ENCODE data around the gene SEL1L3. TPM values are rescaled to one million over a fixed set of nuclear protein-coding genes. Genes with fewer than 3 reads are reported as not detected.
A peak's percentile ranks its signal among the peaks of the same experiment; 100 is the strongest.

The SEL1L3 gene
- total RNA-seq, 4 donors from 2014 or later, result 0.73 to 4.1 (median 2.2) TPM

- in situ Hi-C loops (cut with MboI; ENCODE audit: low sequenced_read_pairs in 4 of 4) (no loop called here), intact Hi-C loops (cut with DNase I; ENCODE audit: low total_unique reads) (no loop called here)
- H3K9me3 ChIP-seq, result no peaks in the 10 kb centered on the region
- DNase-seq, result no peak
- no peaks in the 10 kb centered on the region for H3K36me3 ChIP-seq
- H3K27me3 ChIP-seq, result peaks cover 0 to 13% (median 0%) of the 10 kb centered on the region in 3 donors
- TF ChIP-seq CTCF (IDR thresholded peaks at IDR 0.05 in 4 of 5, conservative IDR thresholded peaks at IDR 0.05 in 1 of 5), result no peak
- TF ChIP-seq POLR2A (IDR thresholded peaks at IDR 0.05), result no peak
- H3K4me1 ChIP-seq, result peaks cover 0 to 11% of the 10 kb centered on the region in 2 donors
- no peak overlapping the region for H3K27ac ChIP-seq
- peak overlapping the region; percentile 29 to 60 (median 38) for H3K4me3 ChIP-seq
- no peak for ATAC-seq
Measured at GRCh38 chr4:25863347-25863784, 578 bp upstream of the SEL1L3 start.

GRCh38 chr4:25861951-25862410, 807 bp downstream of the SEL1L3 start:
- peaks cover 0 to 11% of the 10 kb centered on the region in 2 donors for H3K4me1 ChIP-seq
- peak overlapping the region; percentile 11 to 58 (median 30) for H3K27ac ChIP-seq
- no peak for DNase-seq
- peak in 1 of 2 donors; percentile 31 for ATAC-seq
- peak overlapping the region; percentile 54 to 68 (median 62) for H3K4me3 ChIP-seq
- peaks cover 0 to 13% (median 0%) of the 10 kb centered on the region in 3 donors for H3K27me3 ChIP-seq
- TF ChIP-seq CTCF (IDR thresholded peaks at IDR 0.05 in 4 of 5, conservative IDR thresholded peaks at IDR 0.05 in 1 of 5) (no peak), POLR2A (IDR thresholded peaks at IDR 0.05) (no peak)
- intact Hi-C loops (cut with DNase I; ENCODE audit: low total_unique reads), result no loop called here
- H3K36me3 ChIP-seq, result no peaks in the 10 kb centered on the region
- in situ Hi-C loops (cut with MboI; ENCODE audit: low sequenced_read_pairs in 4 of 4), result no loop called here
- no peaks in the 10 kb centered on the region for H3K9me3 ChIP-seq

- peaks cover 0 to 13% (median 0%) of the 10 kb centered on the region in 3 donors for H3K27me3 ChIP-seq
- in situ Hi-C loops (cut with MboI; ENCODE audit: low sequenced_read_pairs in 4 of 4) (no loop called here), intact Hi-C loops (cut with DNase I; ENCODE audit: low total_unique reads) (no loop called here)
- H3K4me1 ChIP-seq, result peaks cover 0 to 11% of the 10 kb centered on the region in 2 donors
- no peaks in the 10 kb centered on the region for H3K9me3 ChIP-seq
- DNase-seq (no peak), ATAC-seq (no peak)
- peak overlapping the region in 3 of 4 donors; percentile 13 to 58 (median 21) for H3K27ac ChIP-seq
- no peak for TF ChIP-seq POLR2A (IDR thresholded peaks at IDR 0.05)
- no peak for TF ChIP-seq CTCF (IDR thresholded peaks at IDR 0.05 in 4 of 5, conservative IDR thresholded peaks at IDR 0.05 in 1 of 5)
- no peaks in the 10 kb centered on the region for H3K36me3 ChIP-seq
- peak overlapping the region; percentile 54 to 68 (median 62) for H3K4me3 ChIP-seq
Measured at GRCh38 chr4:25861280-25861950, 1.4 kb downstream of the SEL1L3 start.

- intact Hi-C loops (cut with DNase I; ENCODE audit: low total_unique reads) (no loop called here), in situ Hi-C loops (cut with MboI; ENCODE audit: low sequenced_read_pairs in 4 of 4) (no loop called here)
- TF ChIP-seq POLR2A (IDR thresholded peaks at IDR 0.05) (no peak), CTCF (IDR thresholded peaks at IDR 0.05 in 4 of 5, conservative IDR thresholded peaks at IDR 0.05 in 1 of 5) (no peak)
- DNase-seq, result no peak
- peaks cover 0 to 11% of the 10 kb centered on the region in 2 donors for H3K4me1 ChIP-seq
- no peaks in the 10 kb centered on the region for H3K36me3 ChIP-seq
- H3K9me3 ChIP-seq, result no peaks in the 10 kb centered on the region
- H3K27me3 ChIP-seq, result peaks cover 0 to 13% (median 0%) of the 10 kb centered on the region in 3 donors
- H3K4me3 ChIP-seq, result no peak overlapping the region
- ATAC-seq, result no peak
- H3K27ac ChIP-seq, result peak overlapping the region in 2 of 4 donors; percentile 14 to 21
Measured at GRCh38 chr4:25860586-25861279, 2.1 kb downstream of the SEL1L3 start.

Data from gastrocnemius medialis (tissue), 4 donors.